ENCODE results near the gene AFAP1.

DNA sequence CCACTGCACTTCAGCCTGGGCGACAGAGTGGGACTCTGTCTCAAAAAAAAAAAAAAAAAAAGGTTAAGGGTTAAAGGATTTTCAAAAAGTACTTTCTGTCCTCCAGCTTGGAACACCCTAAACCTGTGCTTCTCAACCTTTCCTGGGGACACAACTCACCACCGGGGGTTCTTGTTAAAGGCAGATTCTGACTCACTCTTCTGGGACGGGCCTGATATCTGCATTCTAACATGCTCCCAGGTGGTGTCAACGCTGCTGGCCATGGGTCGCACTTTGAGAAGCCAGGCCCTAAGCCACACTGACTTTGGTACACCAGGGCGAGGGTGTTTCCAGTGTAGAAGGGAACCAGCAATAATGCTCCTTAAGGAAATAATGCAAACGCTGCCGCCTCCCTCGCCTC, 46.1 kb downstream of the AFAP1 start:
- no peak for TF ChIP-seq ARNT (IDR thresholded peaks at IDR 0.05)
- TF ChIP-seq TARDBP (IDR thresholded peaks at IDR 0.05), result no peak
